H1 (cell line): ENCODE measurements around the gene CCDC81.

Source experiments
- CTCF ChIP-seq, 3 experiments: IDR thresholded peaks; 1 replicate in 2 of 3; 2 replicates in 1 of 3; pipeline versions ENCODE4 v1.5.1 to v1.6.1; 2011; ENCODE audit warnings: low read length in 3 of 3, mild to moderate bottlenecking in 3 of 3, inconsistent platforms in 2 of 3, low read depth in 1 of 3, moderate library complexity in 1 of 3; ENCODE audit not compliant: insufficient read depth in 1 of 3; ENCODE audit errors: control extremely low read depth in 1 of 3
- HDAC2 ChIP-seq, 2 experiments: fragments of 300-600 bp in 1 of 2; sonication (generic) in 1 of 2; IDR thresholded peaks; 2 replicates each; pipeline ENCODE4 v1.6.1; 2011 to 2012; ENCODE audit warnings: low read depth in 2 of 2, low read length in 2 of 2, mild to moderate bottlenecking in 2 of 2, moderate library complexity in 2 of 2, borderline replicate concordance in 1 of 2, inconsistent platforms in 1 of 2
- POLR2A ChIP-seq, 2 experiments: IDR thresholded peaks; 1 replicate in 1 of 2; 2 replicates in 1 of 2; pipeline ENCODE4 v1.6.1; 2011; ENCODE audit warnings: low read depth in 2 of 2, low read length in 2 of 2, mild to moderate bottlenecking in 2 of 2; ENCODE audit errors: control extremely low read depth in 1 of 2

- no peak for TF ChIP-seq HDAC2 (IDR thresholded peaks at IDR 0.05; ENCODE audit: borderline replicate concordance in 1 of 2, low read depth in 2 of 2, low read length in 2 of 2)
- no peak for TF ChIP-seq CTCF (IDR thresholded peaks at IDR 0.05; ENCODE audit: control extremely low read depth in 1 of 3, insufficient read depth in 1 of 3, low read depth in 1 of 3, low read length in 3 of 3)
- TF ChIP-seq POLR2A (IDR thresholded peaks at IDR 0.05; ENCODE audit: control extremely low read depth in 1 of 2, low read depth in 2 of 2, low read length in 2 of 2), result no peak
Observed at GRCh38 chr11:86464509-86465221, 90.0 kb downstream of the CCDC81 start.
